K562 (cell line): Measurements from ENCODE around the gene MRPL58. TPM values are rescaled to one million over a fixed set of nuclear protein-coding genes. Genes with fewer than 3 reads are reported as not detected.

Source experiments
- ATAC-seq: fragments of 200-7000 bp; cut with Tn5 transposase; 3 replicates; pipeline ENCODE4 v1.9.1; 2020; ENCODE audit warnings: moderate library complexity
- BruUV-seq: library from RNA; stranded (reverse); fragments of 400-500 nt; replicated peaks from 2 replicates; lab custom pipeline; 2021; lab: Mats Ljungman, UMichigan
- CTCF ChIA-PET: fragments of 300-600 bp; formaldehyde crosslinking; extraction: SDS; loops from one replicate; lab custom pipeline; 2021; ENCODE audit warnings: low intra/inter-chr PET ratio; lab: Yijun Ruan, JAX
- POLR2A ChIA-PET: fragments of 300-600, 350-650 bp; sonication (Branson Sonifier 250); formaldehyde crosslinking; extraction: SDS; loops from one replicate; lab custom pipeline; 2021; ENCODE audit warnings: antibody characterized with exemption, inconsistent platforms; lab: Yijun Ruan, JAX
- DNase-seq, 4 experiments: peaks; one replicate each; pipeline versions ENCODE4 v3.0.0 to v3.0.0-alpha.2; 2011 to 2018; ENCODE audit warnings: low spot score in 3 of 4, mixed read lengths in 3 of 4; ENCODE audit errors: extremely low read depth in 1 of 4
- FAIRE-seq: peaks from 2 replicates; lab custom pipeline; 2011; peaks lifted over from hg19 to GRCh38; lab: Jason Lieb, UNC
- H2AFZ ChIP-seq: 2 replicates; pipeline ENCODE4 v1.6.0; 2011; ENCODE audit warnings: low read depth, low read length, control low read depth, inconsistent platforms
- H3K27ac ChIP-seq: fragments of 200-600 bp; 3 replicates; pipeline ENCODE4 v1.8.0; 2011; ENCODE audit warnings: low read depth, mild to moderate bottlenecking, control low read depth, inconsistent platforms, low read length, moderate library complexity, mixed read lengths; ENCODE audit errors: extremely low read depth
- H3K27me3 ChIP-seq, 2 experiments: fragments of 300-600 bp in 1 of 2; 2 replicates in 1 of 2; 3 replicates in 1 of 2; pipeline versions ENCODE4 v1.6.0 to v1.8.0; 2011; ENCODE audit warnings: inconsistent platforms in 2 of 2, low read length in 2 of 2, mild to moderate bottlenecking in 1 of 2, mixed read lengths in 1 of 2, moderate library complexity in 1 of 2; ENCODE audit not compliant: control insufficient read depth in 2 of 2, insufficient read depth in 2 of 2
- H3K36me3 ChIP-seq: fragments of 300-600 bp; 3 replicates; pipeline ENCODE4 v1.8.0; 2011; ENCODE audit warnings: mild to moderate bottlenecking, low read length, inconsistent platforms; ENCODE audit not compliant: control insufficient read depth, insufficient read depth
- H3K4me1 ChIP-seq, 2 experiments: fragments of 200-600 bp in 1 of 2; replicated peaks in 1 of 2; 2 replicates in 1 of 2; 3 replicates in 1 of 2; pipeline versions ENCODE4 v1.5.1 to v1.8.0; 2011; ENCODE audit warnings: inconsistent platforms in 2 of 2, low read length in 2 of 2, mild to moderate bottlenecking in 1 of 2, mixed read lengths in 1 of 2, moderate library complexity in 1 of 2; ENCODE audit not compliant: control insufficient read depth in 2 of 2, insufficient read depth in 2 of 2
- H3K4me2 ChIP-seq: 2 replicates; pipeline ENCODE4 v1.6.1; 2011; ENCODE audit warnings: low read length, control low read depth, inconsistent platforms, mixed read lengths; ENCODE audit not compliant: insufficient read depth
- H3K4me3 ChIP-seq: fragments of 200-600 bp; sonication (generic), shearing (Covaris generic); 2 replicates; pipeline ENCODE4 v1.5.1; 2016; ENCODE audit warnings: control low read depth, inconsistent platforms
- H3K79me2 ChIP-seq: fragments of 200-600 bp; 3 replicates; pipeline ENCODE4 v1.8.0; 2011; ENCODE audit warnings: low read length, inconsistent platforms; ENCODE audit not compliant: control insufficient read depth, insufficient read depth
- H3K9ac ChIP-seq, 2 experiments: 2 replicates each; pipeline versions ENCODE4 v1.6.0 to v1.6.1; 2011; ENCODE audit warnings: low read depth in 2 of 2, low read length in 2 of 2, control low read depth in 1 of 2, inconsistent platforms in 1 of 2, mild to moderate bottlenecking in 1 of 2, mixed read lengths in 1 of 2; ENCODE audit not compliant: insufficient read depth in 1 of 2
- H3K9me1 ChIP-seq: one replicate; pipeline ENCODE4 v1.6.0; 2011; ENCODE audit warnings: inconsistent platforms, mild to moderate bottlenecking, low read length, moderate library complexity; ENCODE audit not compliant: control insufficient read depth, insufficient read depth
- H3K9me3 ChIP-seq: replicated peaks from 2 replicates; pipeline ENCODE4 v1.5.1; 2011; ENCODE audit warnings: low read depth, low read length, inconsistent platforms; ENCODE audit not compliant: control insufficient read depth, insufficient read depth
- H4K20me1 ChIP-seq: replicated peaks from 2 replicates; pipeline ENCODE4 v1.6.1; 2011; ENCODE audit warnings: low read length, inconsistent platforms, mixed read lengths; ENCODE audit not compliant: control insufficient read depth, insufficient read depth
- ASH1L ChIP-seq: fragments of 450-650 bp; IDR thresholded peaks from 2 replicates; pipeline ENCODE4 v1.6.1; 2018; ENCODE audit warnings: borderline replicate concordance, mild to moderate bottlenecking, low read depth; ENCODE audit not compliant: partially characterized antibody
- BCOR ChIP-seq: fragments of 450-650 bp; IDR thresholded peaks from 2 replicates; pipeline ENCODE4 v1.6.1; 2016
- CEBPG ChIP-seq, 3 experiments: fragments of 200-800 bp in 1 of 3; sonication (Bioruptor generic) in 1 of 3; sonication (generic) in 1 of 3; formaldehyde crosslinking in 1 of 3; IDR thresholded peaks in 2 of 3; conservative IDR thresholded peaks in 1 of 3; 2 replicates each; pipeline versions ENCODE4 v1.6.1 to v1.8.0; 2016 to 2022; ENCODE audit warnings: missing compliant biosample characterization in 2 of 3, missing genetic modification characterization in 2 of 3, mild to moderate bottlenecking in 1 of 3, missing genetic modification reagents in 1 of 3
- FOXJ2 ChIP-seq: fragments of 200-800 bp; sonication (Bioruptor generic); IDR thresholded peaks from 2 replicates; pipeline ENCODE4 v1.6.1; 2016; ENCODE audit warnings: missing genetic modification characterization, missing compliant biosample characterization
- MIER1 ChIP-seq: fragments of 450-650 bp; IDR thresholded peaks from 2 replicates; pipeline ENCODE4 v1.6.1; 2016; ENCODE audit warnings: antibody characterized with exemption, mild to moderate bottlenecking, low read depth
- RBBP5 ChIP-seq: fragments of 200-600 bp; sonication (generic); IDR thresholded peaks from 2 replicates; pipeline ENCODE4 v1.6.1; 2012; ENCODE audit warnings: borderline replicate concordance, mild to moderate bottlenecking, low read length, control low read depth, inconsistent platforms; ENCODE audit not compliant: insufficient read depth, poor library complexity, severe bottlenecking
- TBL1XR1 ChIP-seq, 2 experiments: IDR thresholded peaks; 2 replicates each; pipeline ENCODE4 v1.6.1; 2012; ENCODE audit warnings: improper control_type of control experiment in 2 of 2, low read length in 2 of 2, mild to moderate bottlenecking in 1 of 2
- ZNF143 ChIP-seq: sonication (generic); formaldehyde crosslinking; IDR thresholded peaks from 2 replicates; pipeline ENCODE4 v1.9.0; 2022; ENCODE audit warnings: mild to moderate bottlenecking, missing genetic modification reagents
- ZNF165 ChIP-seq: fragments of 250-450 bp; sonication (Bioruptor Pico); IDR thresholded peaks from 2 replicates; pipeline ENCODE4 v1.4.0; 2020; ENCODE audit warnings: borderline replicate concordance
- ZNF668 ChIP-seq: fragments of 250-450 bp; sonication (Bioruptor Pico); IDR thresholded peaks from 2 replicates; pipeline ENCODE4 v1.8.0; 2022; ENCODE audit warnings: mild to moderate bottlenecking, inconsistent platforms
- WGBS: fragments of 100-300 bp; shearing (Covaris generic); methylation state at CpG from one replicate; pipeline ENCODE4 v1.1.6; 2016; ENCODE audit warnings: low coverage, mixed read lengths; ENCODE audit not compliant: insufficient coverage; ENCODE audit errors: missing lambda C conversion rate; 5-methylcytosine and 5-hydroxymethylcytosine counted together
- in situ Hi-C: fragments of 300-500 bp; cut with MboI; formaldehyde crosslinking; loops from 4 replicates; pipeline ENCODE4 v1.15.0; 2018; ENCODE audit warnings: inconsistent platforms, mixed read lengths
- intact Hi-C: fragments of 100-400 bp; cut with micrococcal nuclease; formaldehyde crosslinking; loops from 2 replicates; pipeline ENCODE4 v1.14.2; 2022
- polyA plus RNA-seq, 8 experiments: library from polyadenylated mRNA; depleted of rRNA in 4 of 8; stranded (reverse) in 5 of 8; unstranded in 3 of 8; fragments of >200 nt; fragmentation: Nextera tagmentation in 2 of 8; fragmentation: Illumina TruSeq in 1 of 8; extraction: Ambion mirVana in 2 of 8; extraction: Trizol in 1 of 8; gene quantifications; 2 replicates each; pipeline versions ENCODE4 v1.2.1 to v1.2.3, GENCODE V29; 2011 to 2014; ENCODE audit warnings: inconsistent platforms in 1 of 8, missing spikeins in 1 of 8
- total RNA-seq, 7 experiments: library from RNA; depleted of rRNA in 6 of 7; stranded (reverse); fragments of >200 nt in 6 of 7; fragmentation: Illumina TruSeq in 2 of 7; extraction: Trizol in 2 of 7; gene quantifications; 2 replicates each; pipeline versions ENCODE4 v1.2.1 to v1.2.3, GENCODE V29; 2011 to 2021; ENCODE audit warnings: low replicate concordance in 1 of 7
- TF ChIP-seq, protein P1 (sequence below): fragments of 250-450 bp; sonication (Bioruptor Pico); IDR thresholded peaks from 2 replicates; pipeline ENCODE4 v1.5.0; 2021; ENCODE audit warnings: mild to moderate bottlenecking, borderline replicate concordance
- TF ChIP-seq, protein P2 (sequence below): fragments of 450-650 bp; formaldehyde crosslinking; IDR thresholded peaks from 2 replicates; pipeline ENCODE4 v1.4.0; 2020; ENCODE audit warnings: mild to moderate bottlenecking
- TF ChIP-seq, protein P3 (sequence below): fragments of 250-450 bp; sonication (Bioruptor Pico); IDR thresholded peaks from 2 replicates; pipeline ENCODE4 v1.4.0; 2020

Gene MRPL58
- total and polyA plus RNA-seq, 9 of the 15 experiments (the other 6 are each of a cell fraction or from before 2014, with no cell fraction given): 30.8 to 107 (median 72.4) TPM

DNA sequence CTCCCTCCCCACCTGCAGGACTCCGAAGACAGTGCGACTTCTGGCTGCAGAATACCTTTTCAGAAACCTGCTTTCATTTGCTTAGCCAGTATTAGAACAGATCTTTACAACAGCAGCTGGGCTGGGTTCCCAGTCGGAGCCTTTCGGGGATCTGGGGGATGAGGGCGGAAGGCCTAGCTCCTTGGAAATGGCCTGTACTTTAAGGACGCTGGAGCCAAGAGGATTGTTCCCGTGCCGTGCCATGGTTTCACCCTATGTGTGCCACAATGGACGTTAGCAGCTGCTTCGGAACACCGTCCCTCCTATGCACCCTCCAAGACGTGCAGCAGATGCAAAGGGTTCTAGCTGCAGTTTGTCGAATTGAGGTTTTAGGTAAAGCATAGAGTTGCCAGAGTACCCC is 50.7 kb downstream of the MRPL58 start:
- peaks cover 0 to 3% of the 10 kb centered on the region in 2 experiments; a peak in 2 of 5 replicates for H3K4me1 ChIP-seq
- no peak for FAIRE-seq
- no peak overlapping the region for H2AFZ ChIP-seq
- TF ChIP-seq RBBP5: no peak
- no peak for TF ChIP-seq CEBPG (CRISPR knock-in tag; IDR thresholded peaks at IDR 0.05)
- TF ChIP-seq CEBPG (tag; conservative IDR thresholded peaks at IDR 0.05 in 1 of 2, IDR thresholded peaks at IDR 0.05 in 1 of 2): no peak
- TF ChIP-seq MIER1: no peak
- no peak for TF ChIP-seq BCOR
- TF ChIP-seq, protein P1, sequence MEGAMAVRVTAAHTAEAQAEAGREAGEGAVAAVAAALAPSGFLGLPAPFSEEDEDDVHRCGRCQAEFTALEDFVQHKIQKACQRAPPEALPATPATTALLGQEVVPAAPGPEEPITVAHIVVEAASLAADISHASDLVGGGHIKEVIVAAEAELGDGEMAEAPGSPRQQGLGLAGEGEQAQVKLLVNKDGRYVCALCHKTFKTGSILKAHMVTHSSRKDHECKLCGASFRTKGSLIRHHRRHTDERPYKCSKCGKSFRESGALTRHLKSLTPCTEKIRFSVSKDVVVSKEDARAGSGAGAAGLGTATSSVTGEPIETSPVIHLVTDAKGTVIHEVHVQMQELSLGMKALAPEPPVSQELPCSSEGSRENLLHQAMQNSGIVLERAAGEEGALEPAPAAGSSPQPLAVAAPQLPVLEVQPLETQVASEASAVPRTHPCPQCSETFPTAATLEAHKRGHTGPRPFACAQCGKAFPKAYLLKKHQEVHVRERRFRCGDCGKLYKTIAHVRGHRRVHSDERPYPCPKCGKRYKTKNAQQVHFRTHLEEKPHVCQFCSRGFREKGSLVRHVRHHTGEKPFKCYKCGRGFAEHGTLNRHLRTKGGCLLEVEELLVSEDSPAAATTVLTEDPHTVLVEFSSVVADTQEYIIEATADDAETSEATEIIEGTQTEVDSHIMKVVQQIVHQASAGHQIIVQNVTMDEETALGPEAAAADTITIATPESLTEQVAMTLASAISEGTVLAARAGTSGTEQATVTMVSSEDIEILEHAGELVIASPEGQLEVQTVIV (CRISPR knock-in tag): no peak
- TF ChIP-seq ZNF668: no peak
- TF ChIP-seq FOXJ2 (tag): no peak
- no peak for TF ChIP-seq ZNF143 (CRISPR knock-in tag)
- TF ChIP-seq ASH1L: no peak
- TF ChIP-seq TBL1XR1 (IDR thresholded peaks at IDR 0.05; ENCODE audit: low read length in 2 of 2): no peak
- no peak for TF ChIP-seq ZNF165 (CRISPR knock-in tag)
- TF ChIP-seq, protein P2, sequence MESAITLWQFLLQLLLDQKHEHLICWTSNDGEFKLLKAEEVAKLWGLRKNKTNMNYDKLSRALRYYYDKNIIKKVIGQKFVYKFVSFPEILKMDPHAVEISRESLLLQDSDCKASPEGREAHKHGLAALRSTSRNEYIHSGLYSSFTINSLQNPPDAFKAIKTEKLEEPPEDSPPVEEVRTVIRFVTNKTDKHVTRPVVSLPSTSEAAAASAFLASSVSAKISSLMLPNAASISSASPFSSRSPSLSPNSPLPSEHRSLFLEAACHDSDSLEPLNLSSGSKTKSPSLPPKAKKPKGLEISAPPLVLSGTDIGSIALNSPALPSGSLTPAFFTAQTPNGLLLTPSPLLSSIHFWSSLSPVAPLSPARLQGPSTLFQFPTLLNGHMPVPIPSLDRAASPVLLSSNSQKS (CRISPR knock-in tag): no peak
- TF ChIP-seq, protein P3, sequence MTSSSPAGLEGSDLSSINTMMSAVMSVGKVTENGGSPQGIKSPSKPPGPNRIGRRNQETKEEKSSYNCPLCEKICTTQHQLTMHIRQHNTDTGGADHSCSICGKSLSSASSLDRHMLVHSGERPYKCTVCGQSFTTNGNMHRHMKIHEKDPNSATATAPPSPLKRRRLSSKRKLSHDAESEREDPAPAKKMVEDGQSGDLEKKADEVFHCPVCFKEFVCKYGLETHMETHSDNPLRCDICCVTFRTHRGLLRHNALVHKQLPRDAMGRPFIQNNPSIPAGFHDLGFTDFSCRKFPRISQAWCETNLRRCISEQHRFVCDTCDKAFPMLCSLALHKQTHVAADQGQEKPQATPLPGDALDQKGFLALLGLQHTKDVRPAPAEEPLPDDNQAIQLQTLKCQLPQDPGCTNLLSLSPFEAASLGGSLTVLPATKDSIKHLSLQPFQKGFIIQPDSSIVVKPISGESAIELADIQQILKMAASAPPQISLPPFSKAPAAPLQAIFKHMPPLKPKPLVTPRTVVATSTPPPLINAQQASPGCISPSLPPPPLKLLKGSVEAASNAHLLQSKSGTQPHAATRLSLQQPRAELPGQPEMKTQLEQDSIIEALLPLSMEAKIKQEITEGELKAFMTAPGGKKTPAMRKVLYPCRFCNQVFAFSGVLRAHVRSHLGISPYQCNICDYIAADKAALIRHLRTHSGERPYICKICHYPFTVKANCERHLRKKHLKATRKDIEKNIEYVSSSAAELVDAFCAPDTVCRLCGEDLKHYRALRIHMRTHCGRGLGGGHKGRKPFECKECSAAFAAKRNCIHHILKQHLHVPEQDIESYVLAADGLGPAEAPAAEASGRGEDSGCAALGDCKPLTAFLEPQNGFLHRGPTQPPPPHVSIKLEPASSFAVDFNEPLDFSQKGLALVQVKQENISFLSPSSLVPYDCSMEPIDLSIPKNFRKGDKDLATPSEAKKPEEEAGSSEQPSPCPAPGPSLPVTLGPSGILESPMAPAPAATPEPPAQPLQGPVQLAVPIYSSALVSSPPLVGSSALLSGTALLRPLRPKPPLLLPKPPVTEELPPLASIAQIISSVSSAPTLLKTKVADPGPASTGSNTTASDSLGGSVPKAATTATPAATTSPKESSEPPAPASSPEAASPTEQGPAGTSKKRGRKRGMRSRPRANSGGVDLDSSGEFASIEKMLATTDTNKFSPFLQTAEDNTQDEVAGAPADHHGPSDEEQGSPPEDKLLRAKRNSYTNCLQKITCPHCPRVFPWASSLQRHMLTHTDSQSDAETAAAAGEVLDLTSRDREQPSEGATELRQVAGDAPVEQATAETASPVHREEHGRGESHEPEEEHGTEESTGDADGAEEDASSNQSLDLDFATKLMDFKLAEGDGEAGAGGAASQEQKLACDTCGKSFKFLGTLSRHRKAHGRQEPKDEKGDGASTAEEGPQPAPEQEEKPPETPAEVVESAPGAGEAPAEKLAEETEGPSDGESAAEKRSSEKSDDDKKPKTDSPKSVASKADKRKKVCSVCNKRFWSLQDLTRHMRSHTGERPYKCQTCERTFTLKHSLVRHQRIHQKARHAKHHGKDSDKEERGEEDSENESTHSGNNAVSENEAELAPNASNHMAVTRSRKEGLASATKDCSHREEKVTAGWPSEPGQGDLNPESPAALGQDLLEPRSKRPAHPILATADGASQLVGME (CRISPR knock-in tag): no peak
- CTCF ChIA-PET: no interaction called here
- 95% methylated on average over 13 of the region's 13 CpGs for whole genome bisulfite sequencing
- no peak for ATAC-seq
- H3K9me3 ChIP-seq: no peaks in the 10 kb centered on the region
- no peak overlapping the region for H3K4me3 ChIP-seq
- in situ Hi-C loops: loop anchor here (5.0 kb wide), 1 partner anchor 49 kb away; no protein-coding TSS in a partner anchor
- 0 out of 2 replicates have a peak, but pooled peaks cover 3% of the 10 kb centered on the region for H4K20me1 ChIP-seq
- H3K36me3 ChIP-seq: peaks cover 60% of the 10 kb centered on the region
- no peaks in the 10 kb centered on the region for H3K9me1 ChIP-seq
- intact Hi-C loops: no loop called here
- no peak for DNase-seq
- H3K27me3 ChIP-seq: no peaks in the 10 kb centered on the region
- POLR2A ChIA-PET: interaction anchor here (1.0 to 2.4 kb wide), 5 partner anchors 9 to 27 kb away, joined by 3 to 11 read pairs (median 5); no protein-coding TSS in a partner anchor
- no TSS peak for BruUV-seq
- no peaks in the 10 kb centered on the region for H3K79me2 ChIP-seq
- H3K27ac ChIP-seq: no peak overlapping the region
- no peak overlapping the region for H3K9ac ChIP-seq
- H3K4me2 ChIP-seq: no peak overlapping the region
